ENCODE measurements around the gene CHCT1.
"Not testable (repeated sequence)": the region's sequence is repeated elsewhere in the genome, so short reads cannot be mapped to it uniquely, and the experiment has no call there.

The CHCT1 gene

DNA sequence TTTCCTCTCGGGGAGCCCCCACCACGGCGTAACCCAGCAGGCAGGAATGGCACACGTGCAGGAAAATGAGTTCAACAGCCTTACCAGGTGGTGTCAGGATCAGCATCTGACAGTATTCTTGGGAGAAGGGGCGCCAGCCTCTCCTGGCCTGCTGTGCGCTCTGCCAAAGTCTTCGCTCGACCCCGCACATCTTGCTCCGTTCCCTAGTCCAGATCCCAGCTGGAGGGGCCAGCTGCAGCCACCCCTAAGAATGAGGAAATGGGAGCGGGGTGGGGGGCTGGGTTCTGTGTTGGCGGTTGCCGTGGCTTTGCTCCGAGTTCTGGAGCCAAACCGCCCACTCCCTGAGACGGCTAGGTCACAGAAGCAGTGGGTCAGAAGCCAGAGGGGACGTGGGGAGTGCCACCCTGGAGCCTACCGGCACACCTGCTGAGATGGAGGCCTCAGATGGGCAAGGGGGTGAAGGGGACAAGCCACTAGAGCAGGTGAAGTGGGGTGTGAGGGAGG is at the start of gene CHCT1:
TSS of gene CHCT1 (plus strand) at position 328 of the 504 bp plus-strand sequence. CDS start at position 432, 104 bp downstream.
- DNase-seq, result no peak

DNA sequence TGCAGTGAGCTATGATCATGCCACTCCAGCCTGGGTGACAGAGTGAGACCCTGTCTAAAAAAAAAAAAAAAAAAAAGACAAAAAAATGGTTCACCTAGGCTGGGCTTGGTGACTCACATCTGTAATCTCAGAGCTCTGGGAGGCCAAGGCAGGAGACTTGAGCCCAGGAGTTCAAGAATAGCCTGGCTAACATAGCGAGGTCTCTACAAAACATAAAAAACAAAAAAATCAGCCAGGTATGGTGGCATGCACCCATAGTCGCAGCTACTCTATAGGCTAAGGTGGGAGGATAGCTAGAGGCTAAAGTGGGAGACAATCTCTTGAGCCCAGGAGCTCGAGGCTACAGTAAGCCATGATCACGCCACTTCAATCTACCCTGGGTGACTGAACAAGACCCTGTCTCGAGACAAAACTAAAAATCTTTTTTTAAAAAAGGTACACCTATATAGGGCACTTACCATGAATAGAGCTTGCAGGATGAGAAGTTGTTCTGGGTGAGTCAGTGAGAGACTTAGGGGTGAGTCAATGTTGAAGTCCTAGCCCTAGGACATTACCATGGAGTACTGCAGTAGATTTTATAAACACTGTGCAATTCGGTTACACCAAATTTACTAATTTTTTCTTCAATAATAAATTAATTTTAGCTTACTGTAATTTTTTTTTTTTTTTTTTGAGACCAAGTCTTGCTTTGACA is 49.4 kb upstream of the CHCT1 start:
- DNase-seq, result no peak

DNA sequence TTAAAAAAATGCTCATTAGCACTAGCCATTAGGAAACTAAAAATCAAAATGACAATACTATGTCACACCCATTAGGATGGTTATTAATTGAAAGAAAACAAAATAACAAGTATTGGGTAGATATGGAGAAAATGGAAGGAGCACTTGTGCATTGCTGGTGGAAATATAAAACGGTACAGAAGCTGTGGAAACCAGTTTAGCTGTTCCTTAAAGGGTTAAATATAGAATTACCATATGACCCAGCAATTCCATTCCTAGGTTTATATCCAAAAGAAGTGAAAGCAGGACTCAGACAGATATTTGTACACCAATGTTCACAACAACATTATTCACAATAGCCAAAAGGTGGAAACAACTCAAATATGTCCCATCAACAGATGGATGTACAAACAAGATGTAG is 44.1 kb upstream of the CHCT1 start:
- DNase-seq, result not testable (repeated sequence)

DNA sequence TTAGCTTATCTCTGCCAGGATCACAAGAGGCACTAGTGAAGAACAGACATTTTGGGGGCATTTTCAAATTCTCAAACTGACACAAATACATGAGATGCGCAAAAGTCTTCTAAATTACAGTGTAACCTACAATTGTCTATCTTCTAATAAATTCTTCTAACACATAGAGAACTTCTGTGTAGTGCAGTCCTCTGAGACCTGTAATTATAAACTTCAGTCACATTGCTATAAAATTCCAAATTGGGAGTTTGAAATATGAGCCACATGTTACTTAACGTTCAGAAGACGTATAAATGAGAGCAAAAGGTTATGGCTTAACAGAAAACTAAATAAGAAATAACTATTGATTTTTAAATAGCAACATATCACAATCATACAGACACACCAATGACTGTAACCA is 42.8 kb upstream of the CHCT1 start:
- not testable (repeated sequence) for DNase-seq

DNA sequence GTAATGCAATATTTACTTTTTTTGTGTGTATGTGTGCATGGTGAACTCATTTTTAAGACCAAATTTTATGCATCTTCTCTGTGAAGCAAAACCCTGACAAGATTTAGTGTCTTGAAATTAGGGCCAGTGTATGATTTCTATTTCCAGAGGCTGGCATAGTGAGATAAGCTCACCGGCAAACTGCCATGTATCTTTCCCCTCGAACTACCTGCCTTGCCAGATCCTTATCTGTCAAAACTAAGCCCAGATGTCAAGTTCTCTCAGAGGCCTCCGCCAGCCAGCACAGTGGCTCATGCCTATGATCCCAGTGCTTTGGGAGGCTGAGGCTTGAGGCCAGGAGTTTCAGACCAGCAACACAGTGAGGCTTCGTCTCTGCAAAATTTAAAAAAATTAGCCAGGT is 40.3 kb upstream of the CHCT1 start:
- no peak for DNase-seq

DNA sequence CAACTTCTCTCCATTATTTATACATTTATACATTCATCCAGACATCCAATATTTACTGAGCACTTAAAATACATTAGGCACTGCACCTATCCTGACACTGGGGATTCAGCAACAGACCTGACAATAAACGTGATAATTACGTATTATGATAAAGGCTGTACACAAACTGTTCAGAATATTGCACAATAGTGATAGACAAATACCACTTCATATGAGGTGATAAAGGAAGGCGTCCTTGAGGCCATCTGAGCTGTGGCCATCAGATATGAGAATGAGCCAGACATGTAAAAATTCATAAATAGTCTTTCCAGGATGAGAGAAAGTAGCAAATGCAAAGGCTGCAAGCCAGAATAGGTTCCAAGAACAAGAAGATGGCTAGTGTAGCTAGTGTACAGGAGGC is 38.9 kb upstream of the CHCT1 start:
- DNase-seq, result no peak

DNA sequence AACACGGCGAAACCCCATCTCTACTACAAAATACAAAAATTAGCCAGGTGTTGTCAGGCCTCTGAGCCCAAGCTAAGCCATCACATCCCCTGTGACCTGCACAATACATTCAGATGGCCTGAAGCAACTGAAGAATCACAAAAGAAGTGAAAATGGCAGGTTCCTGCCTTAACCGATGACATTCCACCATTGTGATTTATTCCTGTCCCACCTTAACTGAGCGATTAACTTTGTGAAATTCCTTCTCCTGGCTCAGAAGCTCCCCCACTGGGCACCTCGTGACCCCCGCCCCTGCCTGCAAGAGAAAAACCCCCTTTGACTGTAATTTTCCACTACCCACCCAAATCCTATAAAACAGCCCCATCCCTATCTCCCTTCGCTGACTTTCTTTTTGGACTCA is 37.4 kb upstream of the CHCT1 start:
- DNase-seq, result not testable (repeated sequence)

DNA sequence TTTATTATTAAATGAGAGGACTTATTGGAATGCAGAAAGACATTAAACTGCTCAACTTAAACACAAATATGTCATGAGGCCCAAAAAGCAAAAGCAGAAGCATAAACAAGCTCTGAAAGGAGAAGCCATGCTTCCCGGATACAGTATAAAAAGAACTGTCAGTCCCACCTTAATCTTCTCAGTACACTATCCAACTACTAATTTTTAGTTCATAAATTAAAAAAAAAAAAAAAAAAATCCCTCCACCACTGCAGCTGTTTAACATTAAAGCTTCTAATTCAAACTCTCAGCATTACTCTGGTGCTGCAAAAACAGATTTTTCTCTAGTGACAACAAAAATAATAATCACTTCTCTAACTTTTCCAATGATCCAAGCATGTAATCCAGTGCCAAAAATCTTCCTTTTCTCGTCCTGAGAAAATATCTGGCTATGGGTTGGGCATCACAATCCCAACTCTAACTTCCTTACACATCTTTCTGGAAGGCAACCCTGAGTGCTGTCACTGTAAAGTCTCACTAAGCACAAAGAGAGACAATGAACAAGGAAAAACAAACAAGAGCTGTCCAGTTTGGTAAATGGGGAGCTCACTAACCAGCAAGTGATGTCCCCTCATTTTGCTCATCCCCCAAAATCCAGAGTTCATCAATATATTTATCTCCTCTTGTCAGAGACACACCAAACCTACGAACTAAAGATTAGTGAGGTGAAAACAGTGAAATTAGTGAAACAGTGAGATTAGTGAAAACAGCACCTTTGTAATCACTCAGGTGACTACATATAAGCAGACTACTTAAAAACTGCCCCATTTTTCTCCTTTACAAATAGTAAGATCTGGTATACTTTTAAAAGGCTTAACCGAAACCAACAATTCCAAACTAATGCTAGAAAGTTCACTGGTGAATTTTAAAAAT is 35.9 kb upstream of the CHCT1 start:
- no peak for DNase-seq

DNA sequence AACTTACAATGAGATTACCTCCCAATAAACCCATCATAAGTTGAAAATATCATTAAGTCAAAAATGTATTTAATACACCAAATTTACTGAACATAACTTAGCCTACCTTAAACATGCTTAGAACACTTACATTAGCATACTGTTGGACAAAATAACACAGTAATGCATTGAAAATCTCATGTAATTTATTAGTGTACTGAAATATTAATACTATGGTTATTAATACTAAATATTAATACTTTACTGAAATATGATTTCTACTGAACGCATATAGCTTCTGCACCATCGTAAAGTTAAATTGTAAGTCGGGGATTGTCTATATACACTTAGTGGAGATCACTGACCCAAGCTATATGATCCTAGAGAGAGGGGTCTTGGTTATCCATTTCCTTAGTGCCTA is 34.6 kb upstream of the CHCT1 start:
- DNase-seq, result no peak

DNA sequence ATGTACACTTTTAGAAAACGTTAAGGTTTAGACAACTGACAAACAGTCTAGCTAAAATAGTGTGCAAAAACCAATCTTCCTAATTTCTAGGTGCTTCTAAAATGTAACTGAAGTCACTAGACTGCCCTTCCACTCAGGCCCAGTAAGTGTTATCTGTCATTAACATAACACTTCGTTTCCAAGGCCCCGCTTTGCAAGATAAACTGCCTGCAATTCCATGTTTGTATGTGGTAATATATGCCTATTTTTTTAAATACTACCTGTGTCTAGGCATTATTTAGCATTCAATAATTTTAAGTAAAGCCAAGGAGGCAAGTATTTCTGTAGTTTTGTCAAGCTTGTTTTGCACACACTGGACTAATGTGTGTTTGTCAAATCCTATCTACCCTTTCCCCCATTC is 33.5 kb upstream of the CHCT1 start:
- DNase-seq, result no peak

DNA sequence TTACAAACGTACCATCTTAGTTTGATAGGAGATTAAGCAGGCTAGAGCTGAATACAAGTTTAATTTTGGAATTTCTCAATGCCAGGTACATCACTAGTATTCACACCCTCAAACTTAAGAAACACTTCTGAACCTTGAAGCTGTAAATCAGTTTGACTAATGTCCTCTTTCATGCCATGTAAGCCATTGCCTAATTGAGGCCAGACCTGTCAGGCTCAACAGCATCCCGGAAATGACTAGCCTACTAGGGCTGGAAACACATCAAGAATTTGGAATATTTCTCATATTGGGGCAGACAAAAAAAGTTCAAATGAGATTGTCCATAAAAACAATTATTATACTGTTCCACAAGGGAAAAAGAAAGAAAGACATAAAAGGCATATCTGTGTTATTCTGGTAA is 32.1 kb upstream of the CHCT1 start:
- DNase-seq, result no peak

DNA sequence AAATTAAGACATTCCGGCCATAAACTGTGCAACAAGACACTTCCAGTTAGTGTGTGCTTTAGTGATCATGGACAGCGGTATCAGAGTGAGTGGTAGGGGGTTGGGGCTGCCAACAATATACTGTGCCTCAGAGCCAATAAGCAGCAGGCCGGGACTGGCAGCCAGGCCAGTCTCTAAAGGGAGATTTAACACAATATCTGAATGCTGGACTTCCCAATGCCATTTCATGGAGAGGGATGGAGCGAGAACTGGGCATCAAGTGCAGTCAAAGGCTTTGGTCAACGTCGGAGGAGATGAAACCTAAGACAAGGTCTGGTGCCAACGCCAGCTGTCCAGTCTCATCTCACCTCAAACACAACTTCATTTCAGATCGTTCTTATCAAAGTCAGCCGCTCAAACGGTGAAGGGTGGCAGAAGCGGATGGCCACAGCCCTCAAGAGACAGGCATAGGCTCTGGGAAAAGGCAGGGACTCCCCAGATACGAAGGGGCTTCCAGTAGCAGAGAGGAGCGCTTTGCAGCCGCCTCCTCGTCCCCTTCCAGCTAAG is 31.3 kb upstream of the CHCT1 start:
- DNase-seq, result no peak

DNA sequence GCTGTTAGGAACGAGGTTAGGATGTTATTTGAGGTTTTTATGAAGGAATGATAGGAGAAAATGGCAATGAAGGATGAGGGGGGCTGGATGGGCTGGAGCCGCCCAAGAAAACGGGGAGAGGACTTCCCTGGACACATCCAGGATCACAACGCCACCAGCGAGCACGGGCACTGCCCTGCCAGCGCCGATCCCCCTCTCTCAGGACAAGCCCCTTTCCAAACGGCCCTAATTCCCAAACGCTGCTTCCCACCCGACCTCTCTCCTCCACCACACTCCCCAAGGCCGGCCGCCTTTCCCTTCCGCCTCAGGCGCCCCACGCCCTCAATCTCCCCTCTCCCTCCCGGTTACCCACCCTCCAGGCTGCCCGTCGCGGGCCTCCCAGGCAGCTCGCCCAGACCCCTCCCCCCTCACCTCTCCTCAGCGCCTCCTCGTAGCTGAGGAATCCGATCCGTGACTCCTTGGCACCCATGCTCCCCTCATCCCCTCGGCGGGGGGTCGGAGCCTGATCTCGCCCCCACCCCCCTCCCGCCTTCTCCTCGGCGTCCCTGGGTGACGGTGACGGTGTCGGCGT is 30.7 kb upstream of the CHCT1 start:
- DNase-seq, result no peak

DNA sequence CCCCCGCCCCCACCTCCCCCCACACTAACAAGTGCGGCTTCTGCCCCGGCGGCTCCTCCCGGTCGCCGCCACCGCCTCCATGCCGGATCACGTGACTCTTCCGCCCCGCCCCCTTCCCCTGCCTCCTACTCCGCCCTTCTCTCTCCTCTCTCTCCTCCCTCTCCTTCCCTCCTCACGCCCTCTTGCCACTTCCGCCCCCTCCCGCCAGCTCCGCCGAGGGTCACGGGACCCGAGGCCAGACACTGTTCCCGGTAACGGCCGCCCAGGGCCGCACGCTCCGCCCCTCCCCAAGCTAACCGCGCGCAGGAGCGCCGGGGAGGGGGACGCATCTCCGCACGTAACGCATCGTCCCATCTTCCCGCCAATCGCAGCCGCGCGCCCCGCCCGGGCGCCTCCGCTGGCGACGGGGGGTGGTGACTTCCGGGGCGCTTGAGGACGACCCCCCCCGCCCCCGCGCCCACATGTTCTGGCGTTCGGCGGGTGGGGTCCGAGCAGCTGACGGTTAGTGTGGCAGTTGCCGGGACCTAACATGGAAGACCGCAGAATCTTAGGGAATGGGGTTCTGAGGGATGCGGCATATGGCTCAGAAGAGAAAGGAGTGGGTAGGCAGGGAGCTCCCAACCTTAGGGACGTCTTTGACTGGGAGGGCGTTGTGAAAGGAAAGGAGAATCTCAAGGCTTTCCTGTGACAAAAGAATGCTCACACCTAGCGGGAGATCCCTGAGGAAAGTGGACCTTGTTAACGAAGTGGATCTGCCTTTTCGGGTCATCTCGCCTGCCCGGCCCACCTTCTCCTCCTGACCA is 30.0 kb upstream of the CHCT1 start, which contains the start of gene USP32:
TSS of gene USP32 (minus strand) at position 92 of the 803 bp plus-strand sequence. CDS start 194 bp downstream, outside the sequence.
- peak; percentile 95 for DNase-seq

DNA sequence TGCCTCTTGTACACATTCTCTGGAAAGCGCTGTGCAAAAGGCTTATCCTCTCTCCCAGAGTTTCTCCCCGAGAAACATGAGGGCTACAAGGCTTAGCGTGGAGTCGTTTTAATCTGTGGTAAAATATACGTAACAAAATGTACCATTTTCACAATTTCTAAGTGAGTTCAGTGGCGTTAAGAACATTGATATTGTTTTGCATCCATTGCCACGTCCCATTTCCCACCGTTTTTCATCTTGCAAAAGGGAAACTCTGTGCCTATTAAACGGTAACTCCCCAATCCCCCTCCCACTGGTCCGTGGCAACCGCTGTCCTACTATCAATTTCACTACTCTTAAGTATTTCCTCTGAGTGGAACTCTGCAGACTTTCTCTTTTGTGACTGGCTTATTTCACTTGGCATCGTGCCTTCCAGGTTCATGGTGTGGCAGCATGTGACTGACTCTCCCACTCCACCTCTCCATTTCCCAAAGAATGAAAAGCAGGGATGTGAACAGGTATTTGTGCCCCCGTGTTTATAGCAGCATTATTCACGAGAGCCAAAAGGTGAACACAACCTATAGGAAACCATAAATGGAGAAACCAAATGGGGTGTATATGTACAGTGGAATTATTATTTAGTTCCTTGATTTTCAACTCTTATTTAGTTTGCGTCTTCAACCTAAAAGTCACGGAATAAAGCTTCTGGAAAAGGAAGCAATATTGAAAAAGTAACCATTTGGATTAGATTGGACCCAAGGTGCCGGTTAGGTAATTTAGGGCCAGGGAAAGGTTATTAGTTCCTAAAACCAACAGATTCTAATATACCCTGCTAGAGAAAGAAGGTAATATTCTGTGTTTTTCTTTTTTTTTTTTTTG is 29.2 kb upstream of the CHCT1 start:
- DNase-seq, result peak; percentile 64

DNA sequence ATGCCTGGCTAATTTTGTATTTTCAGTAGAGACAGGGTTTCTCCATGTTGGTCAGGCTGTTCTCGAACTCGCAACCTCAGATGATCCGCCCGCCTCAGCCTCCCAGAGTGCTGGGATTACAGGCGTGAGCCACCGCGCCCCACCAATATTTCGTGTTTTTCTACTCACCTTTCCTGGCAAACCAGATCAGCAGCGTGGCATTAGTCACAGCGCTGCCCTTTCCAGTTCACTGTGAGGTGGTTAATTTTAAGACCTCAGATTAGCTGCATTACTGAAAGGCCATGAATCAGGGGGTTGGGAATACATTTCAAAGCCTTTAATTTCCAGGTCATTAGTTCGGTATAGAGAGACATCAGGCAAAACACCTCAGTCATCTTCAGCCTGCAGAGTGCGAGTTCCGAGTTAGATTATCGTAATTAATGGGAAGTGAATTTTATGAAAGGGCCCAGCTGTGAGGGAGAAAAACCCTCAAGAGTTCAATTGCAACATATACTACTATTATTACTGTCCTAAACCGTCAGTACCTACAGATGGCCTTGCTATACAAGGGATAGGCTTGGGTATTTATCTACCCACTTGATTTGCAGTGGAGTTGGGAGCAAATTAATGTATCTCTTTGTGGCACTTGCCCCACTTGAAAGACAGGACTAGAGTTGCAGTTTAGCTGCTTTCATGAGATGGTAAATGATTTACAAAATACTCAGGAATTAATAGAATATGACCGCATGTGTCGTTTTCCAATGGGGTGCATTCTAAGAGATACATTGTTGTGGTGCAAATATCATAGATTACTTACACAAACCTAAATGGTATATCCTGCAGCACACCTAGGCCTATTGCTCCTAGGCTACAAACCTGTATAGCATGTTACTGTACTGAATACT is 28.2 kb upstream of the CHCT1 start:
- DNase-seq, result no peak

DNA sequence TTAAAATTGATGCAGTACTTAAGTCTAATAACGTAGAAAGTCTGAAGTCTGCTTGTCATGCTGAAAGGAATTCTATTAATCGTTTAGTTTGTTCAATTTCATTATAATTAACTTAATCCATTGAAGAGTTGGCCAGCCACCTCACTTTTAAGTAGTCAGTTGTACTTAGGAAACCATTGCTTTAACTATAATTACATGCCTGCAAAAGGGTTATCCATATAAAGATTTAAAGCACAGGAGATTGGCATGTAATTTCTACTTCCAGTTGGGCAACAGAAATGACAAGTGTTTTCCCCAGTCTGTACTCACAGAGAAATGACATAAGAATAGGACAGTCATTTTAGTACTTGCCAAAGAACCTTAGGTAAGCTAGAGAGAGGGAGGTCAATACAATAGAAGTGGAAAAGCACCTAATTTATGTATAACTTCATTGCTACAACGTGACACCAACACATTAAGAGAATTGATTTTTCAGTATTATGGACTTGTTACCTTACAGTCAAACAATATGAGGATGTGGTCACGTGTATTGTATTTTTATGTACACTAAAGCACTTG is 26.7 kb upstream of the CHCT1 start:
- DNase-seq, result no peak

DNA sequence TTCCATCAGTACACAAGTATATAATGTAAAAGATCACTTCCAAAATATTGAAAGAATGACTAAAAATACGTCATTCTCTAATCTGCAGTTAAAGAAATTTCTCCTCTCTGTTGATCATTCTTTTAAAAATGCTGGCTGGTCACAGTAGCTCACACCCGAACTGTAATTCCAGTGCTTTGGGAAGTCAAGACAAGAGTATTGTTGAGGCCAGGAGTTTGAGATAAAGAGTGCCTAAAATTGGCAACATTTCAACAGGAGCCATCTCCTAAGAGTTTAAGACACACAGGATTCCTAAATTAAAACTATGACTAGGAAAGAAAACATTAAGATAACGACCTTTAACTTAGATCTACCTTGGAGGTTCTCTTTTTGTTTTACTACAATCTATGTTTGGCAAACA is 25.9 kb upstream of the CHCT1 start:
- DNase-seq, result no peak

DNA sequence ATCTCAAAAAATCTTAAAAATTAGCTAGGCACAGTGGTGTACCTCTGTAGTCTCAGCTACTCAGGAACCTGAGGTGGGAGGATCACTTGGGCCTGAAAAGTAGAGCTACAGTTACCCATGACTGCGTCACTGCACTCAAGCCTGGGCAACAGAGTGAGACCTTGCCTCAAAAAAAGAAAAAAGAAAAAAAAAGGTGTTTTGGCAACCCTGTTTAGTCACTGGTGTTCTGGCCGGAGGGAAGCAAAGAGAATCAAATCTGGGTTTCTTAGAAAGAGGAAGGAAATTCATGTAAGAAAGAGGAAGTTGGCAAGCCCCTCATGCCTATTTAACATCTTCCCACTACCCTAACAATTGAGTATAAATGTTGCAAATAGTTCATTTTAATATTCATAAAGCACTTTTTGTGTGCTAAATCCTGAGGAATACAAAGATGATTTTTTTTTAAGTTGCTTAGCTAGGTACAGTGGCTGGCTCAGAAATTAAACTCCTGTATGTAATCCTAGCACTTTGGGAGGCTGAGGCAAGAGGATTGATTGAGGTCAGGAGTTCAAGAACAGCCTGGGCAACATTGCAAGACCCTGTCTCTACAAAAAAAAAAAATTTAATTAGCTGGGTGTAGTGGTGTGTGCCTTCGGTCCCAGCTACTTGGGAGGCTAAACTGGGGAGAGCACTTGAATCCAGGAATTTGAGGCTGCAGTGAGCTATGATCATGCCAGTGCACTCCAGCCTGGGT is 23.9 kb upstream of the CHCT1 start:
- DNase-seq, result no peak
